ENCODE data around the gene FGD4.

Gene FGD4

GRCh38 chr12:32360956-32361355 is 38.4 kb upstream of the FGD4 start:
- no peak for ATAC-seq
- no peak for TF ChIP-seq PPARA (CRISPR knock-in tag; IDR thresholded peaks at IDR 0.05; ENCODE audit: borderline replicate concordance)
- TF ChIP-seq RARB (CRISPR knock-in tag; IDR thresholded peaks at IDR 0.05): no peak
- no peak for TF ChIP-seq TOX (CRISPR knock-in tag; IDR thresholded peaks at IDR 0.05; ENCODE audit: borderline replicate concordance)
- no peak for TF ChIP-seq ZFP3 (CRISPR knock-in tag; IDR thresholded peaks at IDR 0.05)
- TF ChIP-seq ZC3H10 (CRISPR knock-in tag; IDR thresholded peaks at IDR 0.05): no peak
- TF ChIP-seq OSR1 (CRISPR knock-in tag; IDR thresholded peaks at IDR 0.05): no peak
- TF ChIP-seq ZNF8 (CRISPR knock-in tag; IDR thresholded peaks at IDR 0.05): no peak
- TF ChIP-seq CREB5 (CRISPR knock-in tag; IDR thresholded peaks at IDR 0.05; ENCODE audit: low read depth): no peak
- no peak for TF ChIP-seq BACH2 (CRISPR knock-in tag; IDR thresholded peaks at IDR 0.05; ENCODE audit: borderline replicate concordance)
- TF ChIP-seq TCF4 (CRISPR knock-in tag; IDR thresholded peaks at IDR 0.05; ENCODE audit: borderline replicate concordance): no peak
- no peak for TF ChIP-seq ISL1 (CRISPR knock-in tag; IDR thresholded peaks at IDR 0.05)
- TF ChIP-seq TSHZ2 (CRISPR knock-in tag; IDR thresholded peaks at IDR 0.05): no peak
- no peak for TF ChIP-seq PATZ1 (CRISPR knock-in tag; IDR thresholded peaks at IDR 0.05; ENCODE audit: borderline replicate concordance)
- no peak for TF ChIP-seq ZNF70 (CRISPR knock-in tag; IDR thresholded peaks at IDR 0.05)
- TF ChIP-seq GLIS3 (CRISPR knock-in tag; IDR thresholded peaks at IDR 0.05): no peak
- TF ChIP-seq ARNTL (CRISPR knock-in tag; IDR thresholded peaks at IDR 0.05; ENCODE audit: borderline replicate concordance, low read depth): no peak

GRCh38 chr12:32362892-32363291 is 36.5 kb upstream of the FGD4 start:
- TF ChIP-seq TSHZ2 (CRISPR knock-in tag; IDR thresholded peaks at IDR 0.05): no peak
- TF ChIP-seq CSRNP3 (CRISPR knock-in tag; IDR thresholded peaks at IDR 0.05): no peak
- TF ChIP-seq CREB5 (CRISPR knock-in tag; IDR thresholded peaks at IDR 0.05; ENCODE audit: low read depth): no peak
- no peak for TF ChIP-seq ZFP30 (CRISPR knock-in tag; IDR thresholded peaks at IDR 0.05)
- TF ChIP-seq PATZ1 (CRISPR knock-in tag; IDR thresholded peaks at IDR 0.05; ENCODE audit: borderline replicate concordance): no peak

More at GRCh38 chr12:32362892-32363291, 36.5 kb upstream of the FGD4 start:
- no peak for ATAC-seq

Data from SK-N-SH treated with all-trans-retinoic acid at 6 μM for 48 hours (cell line).